ENCODE results near the gene TMEM167A.
A peak's percentile ranks its signal among the peaks of the same experiment; 100 is the strongest.

Gene TMEM167A, protein sequence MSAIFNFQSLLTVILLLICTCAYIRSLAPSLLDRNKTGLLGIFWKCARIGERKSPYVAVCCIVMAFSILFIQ

DNA sequence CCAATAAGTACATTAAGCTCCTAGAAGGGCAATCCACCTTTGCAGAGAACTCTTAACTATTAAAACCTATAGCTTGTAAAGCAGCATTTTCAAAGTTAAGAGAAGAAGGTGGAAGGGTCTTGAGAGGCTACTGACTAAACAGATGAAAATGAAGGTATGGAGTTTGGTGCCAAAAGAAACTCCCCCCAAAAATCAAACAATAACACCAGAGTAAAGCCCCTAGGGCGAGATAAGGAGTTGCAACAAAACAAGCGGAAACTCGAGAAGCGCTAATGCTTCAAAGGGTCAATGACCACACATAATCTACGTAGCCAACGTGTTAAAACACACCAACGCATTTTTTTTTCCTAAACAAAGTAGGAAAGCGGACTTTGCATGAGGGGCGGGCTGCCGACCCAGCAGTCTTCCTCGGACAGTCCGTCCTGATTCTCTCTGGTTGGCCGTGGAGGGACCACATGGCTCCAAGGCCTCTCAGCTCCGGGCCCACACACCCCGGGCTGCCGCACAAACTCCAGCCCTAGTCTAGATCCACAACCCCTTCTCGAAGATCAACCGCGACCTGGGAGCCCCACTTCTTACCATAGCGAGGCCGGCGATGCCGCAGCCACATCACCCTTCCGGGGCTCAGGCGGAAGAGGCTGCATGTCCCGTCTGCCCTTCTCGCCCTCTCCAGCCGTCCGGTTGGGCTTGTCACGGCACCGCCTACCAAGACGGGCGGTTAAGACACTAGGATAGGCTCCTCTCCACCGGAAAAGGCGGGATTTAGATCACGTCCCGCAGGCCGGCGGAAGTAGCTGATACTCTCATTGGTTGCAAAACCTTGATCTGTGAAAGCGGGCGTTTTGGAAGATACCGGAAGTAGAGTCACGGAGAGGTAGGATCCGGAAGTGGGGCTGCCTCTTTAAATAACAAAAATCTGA lies at the start of gene TMEM167A, which contains the start of gene XRCC4:
Gene TMEM167A, minus strand, starts transcription at position 653 of the 920 bp plus-strand sequence. Its CDS starts 71 bp downstream, at position 582.
Gene XRCC4, plus strand, starts transcription at position 806 of the 920 bp plus-strand sequence. CDS start 27,373 bp downstream, outside the sequence.
- DNase-seq, result peak; percentile 92

DNA sequence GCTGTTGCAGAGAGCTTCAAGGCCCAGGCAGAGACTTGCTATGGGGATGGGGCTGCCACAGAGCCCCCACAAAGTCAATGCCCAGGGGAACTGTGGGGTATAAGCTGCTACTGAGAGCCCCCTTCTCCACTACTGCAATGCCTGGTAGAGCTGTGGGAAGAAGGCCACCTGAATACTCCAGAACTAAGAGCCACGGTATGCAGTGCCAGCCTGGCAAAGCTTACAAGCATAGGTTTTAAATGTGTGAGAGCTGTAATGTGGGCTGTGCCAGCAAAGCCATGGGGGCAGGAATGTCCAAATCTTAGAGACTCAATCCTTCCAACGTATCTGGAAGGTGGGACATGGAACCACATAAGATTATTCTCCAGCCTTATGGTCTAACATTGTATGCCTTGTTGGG lies 49.3 kb upstream of the TMEM167A start:
- DNase-seq, result no peak

DNA sequence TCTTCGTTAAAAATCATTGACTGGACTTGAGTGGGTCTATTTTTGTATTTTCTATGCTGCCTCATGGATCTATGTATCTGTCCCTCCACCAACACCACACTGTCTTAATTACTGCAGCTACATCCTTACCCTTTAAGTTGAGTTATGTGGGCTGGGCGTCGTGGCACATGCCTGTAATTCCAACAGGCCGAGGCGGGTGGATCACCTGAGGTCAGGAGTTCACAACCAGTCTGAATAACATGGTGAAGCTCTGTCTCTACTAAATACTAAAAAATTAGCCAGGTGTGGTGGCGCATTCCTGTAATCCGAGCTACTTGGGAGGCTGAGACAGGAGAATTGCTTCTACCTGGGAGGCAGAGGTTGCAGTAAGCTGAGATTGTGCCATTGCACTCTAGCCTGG lies 48.4 kb upstream of the TMEM167A start:
- no peak for DNase-seq

DNA sequence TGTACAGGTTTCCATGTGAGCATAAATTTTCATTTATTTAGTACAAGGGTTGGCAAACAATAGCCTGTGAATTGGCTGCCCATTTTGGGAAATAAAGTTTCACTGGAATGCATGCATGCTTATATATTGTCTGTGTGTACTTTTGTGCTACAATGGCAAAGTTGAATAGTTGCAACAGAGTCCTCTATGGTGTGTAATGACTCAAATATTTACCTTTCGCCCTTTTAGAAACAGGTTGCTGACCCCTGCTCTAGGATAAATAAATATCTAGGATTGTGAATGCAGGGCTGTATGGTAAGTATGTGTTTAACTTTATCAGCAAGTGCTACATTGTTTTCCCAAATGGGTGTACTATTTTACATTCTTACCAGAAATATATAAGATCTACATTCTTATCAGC lies 47.4 kb upstream of the TMEM167A start:
- DNase-seq, result no peak

DNA sequence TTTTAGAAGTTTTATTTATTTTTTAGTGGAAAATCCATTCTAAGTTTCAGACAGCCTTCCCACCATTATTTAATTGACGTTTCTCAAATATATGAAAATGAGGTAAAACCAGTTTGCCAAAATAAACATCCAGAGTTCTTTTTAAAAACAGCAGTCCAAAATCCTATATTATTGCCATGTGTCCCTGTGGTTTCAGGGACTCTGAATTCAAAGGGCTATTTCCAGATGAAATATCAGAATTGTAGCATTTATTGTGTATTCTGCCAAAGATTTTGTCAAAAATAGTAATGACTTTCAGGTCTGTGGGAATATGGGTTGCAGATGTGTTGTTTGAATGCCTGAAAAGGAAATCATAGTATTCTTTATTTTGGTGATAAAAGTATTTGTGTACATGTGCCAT lies 41.8 kb upstream of the TMEM167A start:
- no peak for DNase-seq

DNA sequence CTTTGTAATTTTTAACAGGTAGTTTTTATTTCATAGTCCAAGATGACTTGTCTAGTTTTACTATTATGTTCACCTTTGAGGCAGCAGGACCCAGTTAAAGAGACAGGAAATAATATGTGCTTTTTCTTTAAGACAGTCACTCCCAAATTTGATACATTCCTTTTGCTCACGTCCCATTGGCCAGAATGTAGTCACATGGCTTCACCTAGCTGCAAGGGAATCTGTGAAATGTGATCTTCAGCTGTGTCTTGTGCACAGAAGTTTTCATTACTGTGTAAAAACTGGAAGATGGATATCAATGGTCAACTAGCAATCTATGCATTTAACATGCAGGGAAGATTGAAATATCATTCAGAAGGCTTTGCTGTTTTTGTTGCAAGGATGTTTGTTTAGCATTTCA lies 41.3 kb upstream of the TMEM167A start:
- DNase-seq, result no peak

DNA sequence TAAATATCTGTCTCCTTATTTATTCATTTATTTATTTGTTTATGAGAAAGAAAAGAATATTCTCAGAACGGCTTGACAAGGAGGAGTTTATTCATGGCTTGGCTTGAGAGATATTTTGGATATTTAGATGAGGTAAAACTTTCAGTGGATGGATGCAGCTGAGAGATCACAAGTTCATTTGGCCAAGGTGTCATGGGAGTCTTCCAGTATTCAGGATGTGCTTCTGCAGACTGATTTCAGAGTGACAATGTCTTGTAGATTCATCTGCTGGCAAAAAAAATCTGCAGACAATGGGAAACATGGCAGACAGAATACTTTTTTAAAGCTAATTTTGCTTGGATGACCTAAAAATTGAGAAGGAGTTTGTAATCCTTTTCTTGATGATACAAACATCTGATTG lies 38.6 kb upstream of the TMEM167A start:
- no peak for DNase-seq

DNA sequence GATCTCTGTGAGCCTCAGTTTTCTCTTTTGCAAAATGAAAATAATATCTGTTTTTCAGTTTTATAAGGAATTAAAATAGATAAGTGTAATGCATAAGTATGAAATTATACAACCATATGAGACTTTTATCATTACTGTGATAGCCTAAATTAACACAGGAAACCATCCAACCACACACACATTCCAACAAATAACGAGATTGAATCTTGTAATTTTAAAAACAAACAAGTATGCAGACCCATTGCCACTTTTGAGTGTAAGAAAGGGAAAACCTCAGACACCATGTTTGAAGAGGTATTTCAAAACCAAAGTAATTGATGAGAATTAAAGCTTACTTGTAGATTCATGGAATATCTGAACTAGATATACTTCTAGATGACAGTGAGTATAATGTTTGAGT lies 32.2 kb upstream of the TMEM167A start:
- DNase-seq, result no peak

DNA sequence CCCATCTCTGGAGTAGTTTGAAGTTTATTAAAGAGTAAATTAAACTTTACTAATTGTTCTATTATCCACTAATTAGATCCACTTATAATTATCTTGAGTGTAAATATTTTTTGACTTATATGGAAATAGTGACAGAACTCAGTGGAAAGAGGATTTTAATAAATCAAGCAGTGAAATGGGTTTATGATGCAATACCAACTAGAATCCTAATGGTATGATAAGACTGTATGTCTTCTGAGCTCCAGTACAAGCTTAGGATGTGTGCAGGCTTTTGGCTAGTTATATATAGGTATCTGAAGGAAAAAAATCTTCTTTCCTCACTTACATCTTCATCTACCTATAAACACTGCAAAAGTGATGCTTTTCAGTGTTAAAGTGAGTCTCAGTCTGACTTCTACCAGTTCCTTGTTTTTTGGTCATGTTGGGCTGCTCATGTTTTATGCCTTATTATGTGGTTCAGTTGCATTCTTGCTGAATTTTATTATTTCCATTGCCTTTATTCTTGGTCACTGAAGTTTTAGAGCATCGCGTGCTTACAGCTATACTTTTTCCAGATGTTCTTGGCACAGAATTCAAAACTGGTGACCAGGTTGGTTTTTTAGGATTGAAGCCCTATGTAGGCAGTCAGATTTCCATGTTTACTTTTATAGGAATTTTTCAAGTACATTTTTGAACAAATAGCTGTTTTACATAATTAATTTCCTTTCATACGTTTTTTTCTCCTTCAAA lies 30.7 kb upstream of the TMEM167A start:
- no peak for DNase-seq

DNA sequence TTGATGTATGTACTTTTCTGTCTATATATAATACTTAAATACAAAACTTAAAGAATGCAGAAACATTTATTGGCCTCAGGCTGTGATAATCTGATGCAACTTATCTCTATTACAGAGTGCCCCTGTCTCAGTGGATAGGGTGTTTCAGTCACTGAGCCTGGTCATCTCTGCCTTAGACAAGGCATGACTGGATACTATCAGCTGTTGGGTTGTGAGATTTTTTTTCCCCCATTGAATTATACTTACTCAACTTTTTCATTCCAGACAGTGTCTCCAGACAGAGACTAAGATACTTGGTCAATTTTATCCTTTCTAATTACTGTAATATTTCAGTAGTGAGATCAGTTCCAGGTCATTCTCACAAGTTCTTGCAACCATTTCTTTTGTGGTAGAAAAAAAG lies 26.8 kb upstream of the TMEM167A start:
- no peak for DNase-seq

DNA sequence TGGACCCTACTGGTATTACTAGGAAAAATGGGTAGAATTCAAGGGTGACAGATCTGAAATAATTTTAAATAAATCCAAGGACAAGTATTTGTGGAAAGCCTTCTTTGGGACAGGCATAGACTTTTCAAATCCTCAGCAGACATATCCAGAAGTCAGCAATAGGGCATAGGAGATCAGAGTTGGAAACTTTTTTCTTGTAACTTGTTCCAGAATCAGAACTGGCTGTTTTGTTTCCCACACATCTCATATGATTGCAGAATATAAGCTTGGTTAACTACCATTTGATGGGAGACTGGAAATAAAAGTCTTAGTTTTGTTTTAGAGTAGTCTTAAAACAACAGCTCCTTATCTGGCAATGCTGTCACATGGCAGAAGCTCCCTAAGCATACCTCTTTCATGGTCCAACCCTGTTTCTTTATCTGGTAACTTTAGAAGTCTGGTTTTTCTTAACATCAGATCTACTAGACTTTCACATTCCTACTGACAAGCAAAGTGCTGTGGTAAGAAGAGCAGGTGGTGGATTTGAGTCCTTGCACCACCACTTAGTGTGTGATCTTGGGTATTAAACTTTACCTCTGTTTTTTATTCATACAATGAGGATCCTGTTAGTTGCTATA lies 25.3 kb upstream of the TMEM167A start:
- DNase-seq, result no peak

DNA sequence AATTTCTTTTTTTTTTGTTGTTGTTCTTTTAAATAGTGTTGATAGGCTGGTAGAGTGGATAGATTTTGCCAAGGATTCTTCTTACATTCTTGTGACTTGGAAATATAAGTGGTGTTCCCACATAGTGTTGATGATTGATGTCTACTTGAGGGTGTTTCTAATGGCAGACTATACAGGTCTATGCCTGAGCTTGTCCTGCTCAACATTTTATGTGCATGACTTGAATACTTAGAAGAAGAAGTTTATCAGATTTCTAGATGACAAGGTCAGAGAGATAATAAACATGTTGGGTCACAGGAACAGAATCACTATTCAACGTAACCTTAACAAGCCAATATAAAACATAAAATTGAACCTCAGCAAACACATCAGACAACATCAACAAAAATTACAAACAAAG lies 24.3 kb upstream of the TMEM167A start:
- no peak for DNase-seq

DNA sequence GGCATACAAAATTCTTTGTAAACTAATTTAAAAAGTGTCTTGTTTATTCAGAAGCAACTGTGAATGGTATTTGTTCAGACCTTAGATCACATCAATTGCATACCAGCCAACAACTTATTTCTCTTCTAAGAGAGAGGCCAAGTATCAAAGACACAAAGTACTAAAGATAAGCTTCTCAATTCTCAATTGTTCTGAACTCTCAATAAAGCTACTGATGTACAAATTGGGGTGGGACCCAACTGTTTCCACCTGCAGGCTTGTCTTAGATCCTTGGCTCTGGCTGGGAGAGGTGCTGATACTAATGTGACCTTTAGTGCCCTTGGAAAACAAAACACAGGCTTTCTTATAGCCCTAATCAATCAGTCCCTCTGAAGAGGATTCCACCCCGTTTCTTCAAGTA lies 22.3 kb upstream of the TMEM167A start:
- no peak for DNase-seq

DNA sequence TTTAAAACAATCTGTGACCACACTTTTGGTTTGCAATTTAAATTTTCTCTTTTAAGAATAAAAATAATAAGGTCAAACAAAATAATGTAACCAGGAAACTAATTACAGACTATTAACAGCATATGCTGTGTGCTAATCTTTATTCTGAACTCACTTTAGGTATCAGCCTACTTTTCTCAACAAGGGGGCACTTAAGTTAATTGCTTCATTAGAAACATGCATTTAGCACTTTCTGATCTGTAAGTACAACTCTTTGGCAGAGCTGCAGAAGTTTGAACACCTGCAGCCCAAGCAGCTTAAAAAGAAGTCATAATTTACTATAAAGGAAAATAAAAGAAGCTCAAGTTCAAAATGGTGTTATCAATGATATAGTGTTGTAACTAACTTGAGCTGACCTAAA lies 21.8 kb upstream of the TMEM167A start:
- DNase-seq, result no peak

DNA sequence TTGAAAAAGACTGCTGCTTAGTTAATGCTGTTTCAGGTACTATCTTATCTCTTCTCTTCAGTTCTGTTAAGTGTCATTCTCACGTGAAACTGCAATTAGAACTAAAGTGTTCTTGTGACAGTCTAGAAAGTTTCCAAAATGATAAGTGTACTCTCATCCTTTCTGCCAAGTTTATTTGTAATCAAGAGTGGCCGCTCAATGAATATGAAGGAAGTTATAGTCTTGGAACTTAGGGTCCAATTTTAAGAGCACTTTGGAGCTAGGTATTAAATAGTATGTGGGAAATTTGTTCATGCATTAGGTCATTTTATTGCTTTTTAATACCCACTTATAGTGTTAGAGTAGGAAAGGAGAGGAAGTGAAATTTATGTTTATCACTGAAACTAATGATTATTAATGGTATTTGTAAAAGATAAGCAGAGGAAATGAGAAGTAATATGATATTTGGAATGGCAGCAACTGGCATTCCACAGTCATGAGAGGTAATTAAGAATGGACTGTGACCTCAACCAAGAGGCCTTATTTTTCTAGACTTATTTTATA lies 20.6 kb upstream of the TMEM167A start:
- DNase-seq, result no peak

DNA sequence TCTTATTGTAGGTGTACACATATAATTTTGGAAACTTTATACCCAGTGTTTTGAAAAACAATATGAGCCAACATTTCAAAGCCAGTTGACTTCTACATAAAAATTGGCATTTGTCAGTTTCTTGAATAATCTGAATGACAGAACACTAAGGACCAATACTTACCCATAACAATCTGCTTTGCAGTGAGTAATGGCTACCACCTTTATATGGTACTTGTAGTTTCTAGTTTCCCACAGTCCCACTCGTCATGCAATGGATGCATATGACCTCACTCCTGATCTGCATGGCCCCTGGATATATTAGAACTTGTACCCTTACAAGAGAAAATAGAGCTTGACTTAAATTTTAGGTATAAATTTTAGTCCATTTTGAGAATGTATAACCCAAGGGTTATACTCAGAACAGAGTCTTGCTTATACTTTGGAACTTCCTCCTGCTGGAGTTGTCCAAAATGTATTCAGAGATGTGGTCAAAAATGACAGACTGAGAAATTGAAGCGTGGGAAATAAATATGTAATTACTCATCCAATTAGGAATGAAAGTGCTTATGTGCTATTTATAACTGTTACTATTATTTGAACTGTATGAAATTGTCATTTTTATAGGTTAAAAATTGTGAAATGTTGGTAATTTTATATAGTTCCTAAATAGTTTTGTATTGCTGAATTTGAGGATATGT lies 19.6 kb upstream of the TMEM167A start:
- DNase-seq, result no peak

DNA sequence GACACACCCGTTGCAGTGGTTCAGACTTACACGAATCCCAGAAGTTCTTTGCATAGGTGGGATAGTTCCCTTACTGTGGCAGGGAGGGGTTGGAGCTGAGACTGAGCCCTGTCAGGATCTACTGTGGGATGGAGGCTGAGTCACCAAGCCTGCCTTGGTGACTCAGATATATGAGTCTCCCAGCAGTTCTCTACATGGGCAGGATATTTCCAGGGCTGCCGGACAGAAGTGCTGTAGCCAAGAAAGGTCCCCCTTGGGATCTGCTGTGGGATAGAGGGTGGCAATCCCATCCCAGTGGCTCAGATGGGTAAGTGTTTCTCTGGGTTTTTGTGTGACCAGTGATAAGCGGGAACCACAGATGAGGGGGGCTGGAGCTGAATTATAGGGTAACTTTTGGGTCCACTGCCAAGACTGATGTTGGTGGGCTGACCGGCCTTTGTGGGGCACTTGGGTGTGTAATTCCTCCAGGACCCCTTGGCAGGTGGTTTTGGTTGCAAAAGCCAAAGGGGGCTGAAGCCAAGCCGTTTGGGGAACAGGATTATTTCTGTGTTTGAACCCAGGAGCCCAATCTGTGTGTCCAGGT lies 18.9 kb upstream of the TMEM167A start:
- DNase-seq, result no peak

DNA sequence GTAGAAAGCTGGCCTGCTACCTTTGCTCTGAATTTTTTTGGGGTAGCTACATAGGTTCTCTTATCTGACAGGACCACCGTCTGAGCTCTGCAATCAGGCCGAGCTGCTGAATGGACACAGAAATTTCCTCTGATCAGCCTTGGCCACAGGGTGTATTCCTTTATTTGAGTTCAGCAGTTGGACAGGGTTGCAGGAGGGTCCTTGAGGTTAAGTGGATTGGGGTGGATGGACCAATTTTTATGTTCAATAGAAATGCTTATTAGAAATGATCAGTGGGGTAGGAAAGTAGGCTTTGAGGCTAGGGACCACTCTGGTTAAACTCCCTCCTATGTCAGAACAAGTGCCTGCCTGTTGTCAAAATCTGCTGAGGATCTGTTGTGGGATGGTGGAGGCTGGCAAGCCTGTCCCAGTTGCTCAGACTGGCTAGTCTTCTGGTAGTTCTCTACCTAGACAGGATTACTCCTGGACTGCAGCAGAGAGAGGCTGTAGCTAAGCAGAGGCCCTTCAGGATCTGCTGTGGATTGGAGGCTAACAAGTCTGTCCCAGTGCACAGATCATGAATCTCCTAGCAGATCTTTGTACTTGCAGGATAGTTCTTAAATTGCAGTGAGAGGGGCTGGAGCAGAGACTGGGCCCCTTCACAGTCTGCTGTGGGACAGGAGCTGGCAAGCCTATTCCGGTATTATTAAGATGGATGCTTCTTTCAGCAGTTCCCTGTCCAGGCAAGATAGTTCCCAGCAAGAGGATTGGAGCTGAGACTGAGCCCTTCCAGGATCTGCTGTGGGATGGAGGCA lies 18.2 kb upstream of the TMEM167A start:
- no peak for DNase-seq

DNA sequence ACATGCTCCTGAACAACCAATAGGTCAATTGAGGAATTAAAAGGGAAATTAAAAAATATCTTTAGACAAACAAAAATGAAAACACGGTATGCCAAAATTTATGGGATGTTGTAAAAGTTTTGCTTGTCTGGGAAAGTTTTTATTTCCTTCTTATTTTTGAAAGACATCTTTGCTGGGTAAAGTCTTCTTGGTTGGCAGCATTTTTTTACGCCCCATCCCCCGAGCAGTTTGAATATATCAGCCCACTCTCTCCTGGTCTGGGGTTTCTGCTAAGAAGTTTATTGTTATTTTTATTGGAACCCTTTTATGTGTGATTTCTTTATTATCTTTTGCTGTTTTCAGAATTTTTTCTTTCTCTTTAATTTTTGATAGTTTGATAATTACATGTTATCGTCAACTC lies 16.5 kb upstream of the TMEM167A start:
- no peak for DNase-seq

DNA sequence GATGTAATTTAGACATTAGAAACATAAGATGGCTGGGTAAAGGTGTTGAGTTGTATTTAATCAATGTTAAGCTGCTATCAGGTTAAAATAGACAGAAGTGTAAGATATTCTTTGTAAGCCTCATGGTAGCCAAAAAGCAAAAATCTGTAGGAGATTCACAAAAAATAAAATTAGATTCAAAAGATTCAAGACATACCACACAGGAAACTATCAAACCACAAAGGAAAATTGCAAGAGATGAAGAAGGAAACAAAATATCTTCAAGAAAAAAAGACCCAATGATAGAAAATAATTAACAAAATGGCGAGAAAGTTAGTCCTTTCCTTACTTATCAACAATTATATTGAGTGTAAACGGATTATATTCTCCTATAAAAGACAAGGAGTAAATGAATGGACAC lies 15.4 kb upstream of the TMEM167A start:
- DNase-seq, result no peak

DNA sequence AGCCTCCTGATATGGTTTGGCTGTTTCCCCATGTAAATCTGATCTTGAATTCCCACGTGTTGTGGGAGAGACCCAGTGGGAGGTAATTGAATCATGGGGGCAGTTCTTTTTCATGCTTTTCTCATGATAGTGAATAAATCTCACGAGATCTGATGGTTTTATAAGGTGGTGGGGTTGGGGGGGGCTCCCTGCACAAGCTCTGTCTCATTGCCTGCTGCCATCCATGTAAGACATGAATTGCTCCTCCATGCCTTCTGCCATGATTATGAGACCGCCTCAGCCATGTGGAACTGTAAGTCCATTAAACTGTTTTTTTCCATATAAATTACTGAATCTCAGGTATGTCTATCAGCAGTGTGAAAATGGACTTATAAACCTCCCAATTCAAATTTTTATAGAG lies 13.0 kb upstream of the TMEM167A start:
- DNase-seq, result no peak
